CD4-positive, alpha-beta T cell (primary cell): ENCODE results near the gene MB21D2. TPM values are rescaled to one million over a fixed set of nuclear protein-coding genes. Genes with fewer than 3 reads are reported as not detected.

ENCODE experiments used
- ATAC-seq: fragments of 200-7000 bp; cut with Tn5 transposase; one replicate; pipeline ENCODE4 v1.10.0; 2022; ENCODE audit warnings: mild to moderate bottlenecking; ENCODE audit not compliant: poor library complexity
- CTCF ChIA-PET: fragments of 350-600 bp; sonication (Branson Sonifier 250); formaldehyde crosslinking; loops from one replicate; lab custom pipeline; 2021; ENCODE audit warnings: antibody characterized with exemption, inconsistent platforms; lab: Charles Lee
- POLR2A ChIA-PET: fragments of 350-600 bp; sonication (Branson Sonifier 250); formaldehyde crosslinking; loops from one replicate; lab custom pipeline; 2021; ENCODE audit warnings: antibody characterized with exemption, inconsistent platforms; lab: Charles Lee
- DNase-seq, 14 experiments: peaks; one replicate each; pipeline ENCODE4 v3.0.0-alpha.2; 2013 to 2020; ENCODE audit warnings: mixed read lengths in 2 of 14
- H3K27ac ChIP-seq, 2 donors: one replicate each; pipeline versions ENCODE4 v1.5.1 to v1.7.0; 2013; ENCODE audit warnings: low read length in 2 of 2, low read depth in 1 of 2, mild to moderate bottlenecking in 1 of 2
- H3K27me3 ChIP-seq, 2 experiments: 1 replicate in 1 of 2; 2 replicates in 1 of 2; pipeline versions ENCODE4 v1.6.1 to v1.7.0; 2013; ENCODE audit warnings: low read length in 2 of 2, control low read depth in 1 of 2, mild to moderate bottlenecking in 1 of 2, moderate library complexity in 1 of 2; ENCODE audit not compliant: insufficient read depth in 2 of 2, control insufficient read depth in 1 of 2
- H3K36me3 ChIP-seq: one replicate; pipeline ENCODE4 v1.6.1; 2013; ENCODE audit warnings: low read length, control low read depth; ENCODE audit not compliant: insufficient read depth
- H3K4me1 ChIP-seq: one replicate; pipeline ENCODE4 v1.6.1; 2013; ENCODE audit warnings: low read length, control low read depth; ENCODE audit not compliant: insufficient read depth
- H3K4me3 ChIP-seq: one replicate; pipeline ENCODE4 v1.5.1; 2013; ENCODE audit warnings: mild to moderate bottlenecking, low read length, moderate library complexity
- H3K9me3 ChIP-seq, 2 experiments: 1 replicate in 1 of 2; 2 replicates in 1 of 2; pipeline versions ENCODE4 v1.6.1 to v1.7.0; 2013; ENCODE audit warnings: low read length in 2 of 2, mild to moderate bottlenecking in 2 of 2, control low read depth in 1 of 2, moderate library complexity in 1 of 2; ENCODE audit not compliant: control insufficient read depth in 1 of 2, insufficient read depth in 1 of 2
- H3K27ac Mint-ChIP-seq: one replicate; pipeline ENCODE4 v1.8.0; 2020; ENCODE audit warnings: mixed read lengths
- H3K27me3 Mint-ChIP-seq: one replicate; pipeline ENCODE4 v1.8.0; 2021; ENCODE audit warnings: mixed read lengths
- H3K36me3 Mint-ChIP-seq: one replicate; pipeline ENCODE4 v1.8.0; 2021; ENCODE audit warnings: low read depth, mixed read lengths
- H3K4me1 Mint-ChIP-seq: one replicate; pipeline ENCODE4 v1.8.0; 2021; ENCODE audit warnings: low read depth, mixed read lengths
- H3K4me3 Mint-ChIP-seq: one replicate; pipeline ENCODE4 v1.8.0; 2020; ENCODE audit warnings: mild to moderate bottlenecking, mixed read lengths
- H3K9me3 Mint-ChIP-seq: one replicate; pipeline ENCODE4 v1.8.0; 2020; ENCODE audit warnings: mixed read lengths
- intact Hi-C, 2 experiments: fragments of 100-400 bp; cut with DNase I in 1 of 2; cut with micrococcal nuclease in 1 of 2; formaldehyde crosslinking; loops; one replicate each; pipeline versions ENCODE4 v1.15.1 to v1.9.0; 2023 to 2025; cut with DNase I, micrococcal nuclease
- total RNA-seq, 174 experiments: library from RNA in 2 of 174; stranded (reverse) in 2 of 174; gene quantifications; one replicate each; pipeline ENCODE4 v1.2.3 and lab custom pipeline; 2021 to 2026
- TF ChIP-seq, protein P1 (sequence below): fragments of 200-600 bp; IDR thresholded peaks from one replicate; pipeline ENCODE4 v1.8.0; 2022; ENCODE audit warnings: antibody characterized with exemption, mild to moderate bottlenecking

The MB21D2 gene
- total RNA-seq, 2 experiments from 2014 or later: 0.77 to 0.78 TPM

DNA sequence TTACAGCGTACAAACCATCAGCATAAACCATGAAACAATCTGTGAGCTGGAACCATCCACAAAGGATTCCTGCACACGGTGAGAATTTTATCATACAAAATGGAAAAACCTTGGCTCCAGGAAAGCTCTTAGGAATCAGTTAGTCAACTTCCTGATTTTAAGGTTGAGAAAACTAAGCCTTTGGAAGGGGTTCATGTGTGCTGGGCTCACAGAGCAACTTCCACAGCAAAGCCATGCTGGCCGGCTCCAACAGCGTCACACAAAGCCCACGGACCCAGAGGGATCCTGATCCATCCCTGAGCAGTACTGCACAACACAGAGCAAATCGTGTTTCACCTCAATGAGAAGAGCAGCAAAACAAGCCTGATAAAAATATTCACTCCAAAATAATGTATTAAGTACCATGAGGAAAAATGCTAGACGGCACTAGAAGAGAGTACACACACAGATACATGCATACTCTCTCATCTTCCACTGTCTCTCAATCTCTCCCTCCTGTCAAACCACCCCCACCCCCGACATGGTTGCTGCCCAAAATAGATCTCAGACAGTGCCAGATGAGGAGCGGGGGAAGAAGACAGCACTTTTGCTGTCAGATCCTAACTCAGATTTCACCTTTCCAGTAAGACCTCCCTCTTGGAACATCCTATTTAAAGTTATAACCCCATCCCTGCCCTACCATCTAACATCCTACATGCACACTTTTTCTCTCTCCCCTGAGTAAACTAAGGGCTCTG is 58.6 kb downstream of the MB21D2 start:
- TF ChIP-seq, protein P1, sequence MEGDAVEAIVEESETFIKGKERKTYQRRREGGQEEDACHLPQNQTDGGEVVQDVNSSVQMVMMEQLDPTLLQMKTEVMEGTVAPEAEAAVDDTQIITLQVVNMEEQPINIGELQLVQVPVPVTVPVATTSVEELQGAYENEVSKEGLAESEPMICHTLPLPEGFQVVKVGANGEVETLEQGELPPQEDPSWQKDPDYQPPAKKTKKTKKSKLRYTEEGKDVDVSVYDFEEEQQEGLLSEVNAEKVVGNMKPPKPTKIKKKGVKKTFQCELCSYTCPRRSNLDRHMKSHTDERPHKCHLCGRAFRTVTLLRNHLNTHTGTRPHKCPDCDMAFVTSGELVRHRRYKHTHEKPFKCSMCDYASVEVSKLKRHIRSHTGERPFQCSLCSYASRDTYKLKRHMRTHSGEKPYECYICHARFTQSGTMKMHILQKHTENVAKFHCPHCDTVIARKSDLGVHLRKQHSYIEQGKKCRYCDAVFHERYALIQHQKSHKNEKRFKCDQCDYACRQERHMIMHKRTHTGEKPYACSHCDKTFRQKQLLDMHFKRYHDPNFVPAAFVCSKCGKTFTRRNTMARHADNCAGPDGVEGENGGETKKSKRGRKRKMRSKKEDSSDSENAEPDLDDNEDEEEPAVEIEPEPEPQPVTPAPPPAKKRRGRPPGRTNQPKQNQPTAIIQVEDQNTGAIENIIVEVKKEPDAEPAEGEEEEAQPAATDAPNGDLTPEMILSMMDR: no peak
- ATAC-seq (no peak), DNase-seq (no peak)
- intact Hi-C loops: no loop called here
- POLR2A ChIA-PET: no interaction called here
- no peak overlapping the region for H3K4me3 Mint-ChIP-seq
- Histone ChIP-seq H3K4me3 (no peak overlapping the region), H3K27me3 (no peaks in the 10 kb centered on the region), H3K36me3 (no peaks in the 10 kb centered on the region), H3K9me3 (peaks cover 0 to 3% of the 10 kb centered on the region in 2 experiments), H3K4me1 (no peaks in the 10 kb centered on the region), H3K27ac (no peak overlapping the region)
- no peaks in the 10 kb centered on the region for H3K9me3 Mint-ChIP-seq
- H3K36me3 Mint-ChIP-seq: no peaks in the 10 kb centered on the region
- H3K4me1 Mint-ChIP-seq: no peaks in the 10 kb centered on the region
- CTCF ChIA-PET: no interaction called here
- peaks cover 7% of the 10 kb centered on the region for H3K27me3 Mint-ChIP-seq
- H3K27ac Mint-ChIP-seq: no peak overlapping the region

DNA sequence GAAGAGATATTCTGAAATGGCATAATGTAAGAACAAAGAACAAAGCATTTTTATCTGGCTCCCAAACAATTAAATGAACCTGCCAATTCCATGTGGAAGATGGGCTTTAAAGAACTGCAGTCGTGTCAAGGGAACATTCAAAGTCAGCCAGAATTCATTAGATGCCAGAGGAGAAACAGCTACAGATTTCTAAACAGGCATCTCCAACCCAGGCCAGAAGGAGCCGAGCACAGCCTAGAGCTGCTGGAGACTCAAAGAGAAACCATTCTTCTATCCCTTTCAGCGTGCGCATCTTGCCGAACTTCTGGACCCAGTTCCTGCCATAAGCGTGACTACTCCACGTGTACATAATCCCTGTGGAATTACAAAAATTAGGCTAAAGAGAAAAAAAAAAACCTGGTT is 60.4 kb downstream of the MB21D2 start:
- Histone ChIP-seq H3K27ac (no peak overlapping the region), H3K36me3 (no peaks in the 10 kb centered on the region), H3K4me1 (no peaks in the 10 kb centered on the region), H3K4me3 (no peak overlapping the region), H3K27me3 (no peaks in the 10 kb centered on the region), H3K9me3 (peaks cover 0 to 3% of the 10 kb centered on the region in 2 experiments)
- ATAC-seq (no peak), DNase-seq (no peak)
- H3K27me3 Mint-ChIP-seq: peaks cover 7% of the 10 kb centered on the region
- ChIA-PET POLR2A (no interaction called here), CTCF (no interaction called here)
- H3K4me3 Mint-ChIP-seq: no peak overlapping the region
- TF ChIP-seq, protein P1: no peak
- H3K9me3 Mint-ChIP-seq: no peaks in the 10 kb centered on the region
- intact Hi-C loops: no loop called here
- H3K27ac Mint-ChIP-seq: no peak overlapping the region
- no peaks in the 10 kb centered on the region for H3K36me3 Mint-ChIP-seq
- H3K4me1 Mint-ChIP-seq: no peaks in the 10 kb centered on the region

DNA sequence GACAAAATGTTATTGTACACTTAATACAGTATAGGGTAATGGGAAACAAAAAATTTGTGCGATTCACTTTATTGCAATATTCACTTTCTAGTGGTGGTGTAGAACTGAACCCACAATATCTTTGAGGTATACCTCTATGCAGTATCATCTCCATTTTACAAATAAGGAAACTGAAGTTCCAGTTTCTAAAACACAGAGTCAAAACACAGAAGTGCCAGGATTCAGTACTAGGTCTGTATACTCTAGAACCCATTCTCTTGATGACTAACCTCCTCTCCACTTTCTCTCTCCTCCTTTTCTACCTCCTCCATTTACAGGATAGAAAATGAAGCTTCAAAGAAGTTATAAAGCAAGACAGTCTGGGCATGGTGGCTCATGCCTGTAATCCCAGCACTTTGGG is 62.2 kb downstream of the MB21D2 start:
- Histone ChIP-seq H3K9me3 (peaks cover 0 to 3% of the 10 kb centered on the region in 2 experiments), H3K4me3 (no peak overlapping the region), H3K4me1 (peaks cover 2% of the 10 kb centered on the region), H3K36me3 (no peaks in the 10 kb centered on the region), H3K27ac (no peak overlapping the region), H3K27me3 (no peaks in the 10 kb centered on the region)
- POLR2A ChIA-PET: no interaction called here
- no peak overlapping the region for H3K4me3 Mint-ChIP-seq
- H3K27ac Mint-ChIP-seq: no peak overlapping the region
- TF ChIP-seq, protein P1: no peak
- ATAC-seq (no peak), DNase-seq (no peak)
- no peaks in the 10 kb centered on the region for H3K9me3 Mint-ChIP-seq
- no peaks in the 10 kb centered on the region for H3K36me3 Mint-ChIP-seq
- CTCF ChIA-PET: no interaction called here
- intact Hi-C loops: no loop called here
- no peaks in the 10 kb centered on the region for H3K4me1 Mint-ChIP-seq
- H3K27me3 Mint-ChIP-seq: peaks cover 7% of the 10 kb centered on the region
